Measurements from ENCODE around the gene ST8SIA2.

GRCh38 chr15:92448370-92448769 is 54.7 kb downstream of the ST8SIA2 start:
- TF ChIP-seq CTCF (conservative IDR thresholded peaks at IDR 0.05): no peak
- no peak for TF ChIP-seq ZFX (IDR thresholded peaks at IDR 0.05)

All from C4-2B (cell line).